GM21526 (cell line): ENCODE results near the gene SEC31A.
"Not testable (repeated sequence)": the region's sequence is repeated elsewhere in the genome, so short reads cannot be mapped to it uniquely, and the experiment has no call there.

Source experiments
- ATAC-seq: cut with Tn5 transposase; IDR thresholded peaks from one replicate; pipeline ENCODE4 v1.9.1; 2021; ENCODE audit warnings: moderate library complexity; ENCODE audit not compliant: unreplicated experiment, low FRiP score

The SEC31A gene

GRCh38 chr4:82839624-82840023 is 51.3 kb downstream of the SEC31A start:
- ATAC-seq, result no peak

- ATAC-seq, result no peak
Observed at GRCh38 chr4:82833696-82834313, 57.1 kb downstream of the SEC31A start.

- ATAC-seq, result not testable (repeated sequence)
Observed at GRCh38 chr4:82833060-82833459, 57.9 kb downstream of the SEC31A start.

- ATAC-seq, result no peak
Observed at GRCh38 chr4:82825425-82825824, 65.5 kb downstream of the SEC31A start.

DNA sequence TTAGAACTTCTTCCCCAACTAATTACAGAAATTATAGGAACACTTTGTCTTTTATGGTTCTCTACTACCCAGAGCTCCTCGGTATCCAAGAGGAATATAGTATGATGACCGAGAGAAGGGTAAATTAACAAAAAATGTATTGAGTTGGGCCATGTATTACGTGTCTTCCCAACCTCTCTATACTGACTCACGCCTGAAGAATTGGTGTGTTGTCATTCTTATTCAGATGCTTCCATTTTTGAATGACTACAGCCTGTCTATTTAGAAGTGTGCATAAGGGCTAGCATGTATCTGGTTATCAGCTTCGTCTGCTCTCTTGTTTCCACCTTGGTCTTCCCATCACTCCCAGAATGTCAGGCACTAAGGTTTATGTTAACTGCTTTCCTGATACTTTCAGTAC is 67.9 kb downstream of the SEC31A start:
- no peak for ATAC-seq

GRCh38 chr4:82820689-82821088 is 70.3 kb downstream of the SEC31A start:
- ATAC-seq, result no peak

GRCh38 chr4:82818664-82819662 is 72.0 kb downstream of the SEC31A start:
- ATAC-seq, result no peak

DNA sequence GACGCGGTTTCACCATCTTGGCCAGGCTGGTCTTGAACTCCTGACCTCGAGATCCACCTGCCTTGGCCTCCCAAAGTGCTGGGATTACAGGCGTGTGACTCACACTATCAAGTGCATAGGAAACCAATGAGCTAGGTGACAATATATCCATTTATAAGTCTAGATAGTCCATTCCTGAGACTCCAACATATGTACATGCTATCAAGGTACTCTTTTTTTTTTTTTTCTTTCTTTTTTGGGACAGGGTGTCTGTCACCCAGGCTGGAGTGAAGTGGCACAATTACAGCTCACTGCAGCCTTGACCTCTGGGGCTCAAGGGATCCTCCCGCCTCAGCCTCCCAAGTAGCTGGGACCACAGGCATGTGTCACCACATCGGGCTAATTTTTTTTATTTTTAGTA is 74.1 kb downstream of the SEC31A start:
- not testable (repeated sequence) for ATAC-seq

- no peak for ATAC-seq
Observed at GRCh38 chr4:82814034-82814433, 76.9 kb downstream of the SEC31A start.

- no peak for ATAC-seq
Observed at GRCh38 chr4:82811838-82812341, 79.1 kb downstream of the SEC31A start.

DNA sequence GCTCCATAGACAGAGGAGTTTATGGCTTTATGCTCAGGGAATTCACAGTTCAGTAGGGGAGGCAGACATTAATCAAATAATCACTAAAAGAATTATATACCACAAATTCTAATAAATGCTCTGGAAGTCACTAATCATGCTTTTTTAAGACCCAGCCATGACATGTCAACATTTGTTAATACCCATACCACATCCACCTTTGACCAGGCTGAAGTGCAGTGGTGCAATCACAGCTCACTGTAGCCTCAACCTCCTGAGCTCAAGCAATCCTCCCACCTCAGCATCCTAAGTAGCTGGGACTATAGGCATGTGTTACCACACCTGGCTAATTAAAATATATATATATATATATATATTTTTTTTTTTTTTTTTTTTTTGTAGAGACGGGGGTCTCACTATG is 79.6 kb downstream of the SEC31A start:
- ATAC-seq, result no peak

DNA sequence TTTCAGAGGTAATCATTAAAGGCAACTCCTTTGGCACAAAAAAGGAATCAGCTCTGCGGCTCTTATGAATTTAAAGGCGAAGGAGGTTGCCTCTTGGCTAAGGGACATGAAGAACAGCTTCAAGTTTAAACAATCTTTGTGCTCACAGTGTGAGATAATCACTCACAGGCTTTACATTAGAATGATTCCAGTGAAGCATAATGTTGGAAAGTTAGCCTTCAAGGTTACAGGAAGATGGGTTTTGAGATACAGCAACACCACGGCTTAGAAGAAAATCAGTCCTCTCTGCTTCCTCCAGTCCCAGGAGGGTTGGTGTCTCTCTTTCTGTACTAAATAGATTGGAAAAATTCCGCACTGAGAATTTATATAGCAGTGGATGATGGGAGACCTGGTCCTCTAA is 80.8 kb downstream of the SEC31A start:
- no peak for ATAC-seq

DNA sequence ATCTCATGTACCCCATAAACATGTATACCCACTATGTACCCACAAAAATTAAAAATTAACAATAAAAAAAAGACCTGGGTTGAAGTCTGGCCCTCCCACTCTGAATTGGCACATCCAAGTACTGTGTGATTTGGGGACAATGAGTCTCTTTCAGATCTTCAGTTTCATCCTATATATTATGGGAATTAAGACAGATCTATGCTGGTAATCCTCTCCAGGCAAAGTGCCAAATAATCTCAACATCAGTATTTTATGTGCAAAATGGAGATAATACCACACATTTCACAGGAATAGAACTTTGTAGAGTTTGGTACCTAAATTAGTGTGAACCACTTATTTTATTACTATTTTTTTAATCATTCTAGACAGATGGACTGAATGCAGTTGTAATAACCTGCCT is 81.3 kb downstream of the SEC31A start:
- no peak for ATAC-seq

GRCh38 chr4:82803746-82804145 is 87.2 kb downstream of the SEC31A start:
- no peak for ATAC-seq

DNA sequence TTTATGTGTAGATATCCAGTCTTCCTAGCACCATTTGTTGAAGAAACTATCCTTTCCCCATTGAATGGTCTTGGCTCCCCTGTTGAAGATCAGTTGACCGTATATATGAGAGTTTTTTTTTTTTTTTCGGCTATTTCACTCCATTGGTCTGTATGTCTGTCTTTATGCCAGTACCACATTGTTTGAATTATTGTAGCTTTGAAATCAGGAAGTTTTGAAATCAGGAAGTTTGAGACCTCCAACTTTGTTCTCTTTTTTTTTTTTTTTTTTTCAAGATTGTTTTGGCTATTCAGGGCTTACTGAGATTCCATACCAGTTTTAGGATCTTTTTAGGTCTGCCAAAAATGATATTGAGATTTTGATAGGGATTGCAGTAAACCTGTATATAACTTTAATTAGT is 88.0 kb downstream of the SEC31A start:
- no peak for ATAC-seq

DNA sequence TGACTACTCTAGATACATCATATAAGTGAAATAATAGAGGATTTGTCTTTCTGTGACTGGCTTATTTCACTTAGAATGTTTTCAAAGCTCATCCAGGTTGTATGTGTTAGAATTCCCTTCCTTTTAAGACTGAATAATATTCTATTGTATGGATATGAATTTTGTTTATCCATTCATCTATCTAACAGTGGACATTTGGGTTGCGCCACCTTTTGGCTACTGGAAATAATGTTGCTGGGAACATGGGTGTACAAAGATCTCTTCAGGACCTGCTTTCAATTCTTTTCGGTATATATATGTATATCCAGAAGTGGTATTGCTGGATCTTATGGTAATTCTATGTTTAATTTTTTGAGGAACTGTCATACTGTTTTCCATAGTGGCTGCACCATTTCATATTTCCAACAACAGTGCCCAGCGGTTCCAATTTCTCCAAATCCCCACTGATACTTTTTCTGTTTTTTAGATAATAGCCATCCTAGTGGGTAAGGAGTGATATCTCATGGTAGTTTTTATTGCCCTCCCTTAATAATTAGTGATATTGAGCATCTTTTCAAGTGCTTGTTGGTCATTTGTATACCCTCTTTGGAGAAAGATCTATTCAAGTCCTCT is 88.9 kb downstream of the SEC31A start:
- ATAC-seq, result no peak

- ATAC-seq, result no peak
Observed at GRCh38 chr4:82799006-82799881, 91.7 kb downstream of the SEC31A start.

DNA sequence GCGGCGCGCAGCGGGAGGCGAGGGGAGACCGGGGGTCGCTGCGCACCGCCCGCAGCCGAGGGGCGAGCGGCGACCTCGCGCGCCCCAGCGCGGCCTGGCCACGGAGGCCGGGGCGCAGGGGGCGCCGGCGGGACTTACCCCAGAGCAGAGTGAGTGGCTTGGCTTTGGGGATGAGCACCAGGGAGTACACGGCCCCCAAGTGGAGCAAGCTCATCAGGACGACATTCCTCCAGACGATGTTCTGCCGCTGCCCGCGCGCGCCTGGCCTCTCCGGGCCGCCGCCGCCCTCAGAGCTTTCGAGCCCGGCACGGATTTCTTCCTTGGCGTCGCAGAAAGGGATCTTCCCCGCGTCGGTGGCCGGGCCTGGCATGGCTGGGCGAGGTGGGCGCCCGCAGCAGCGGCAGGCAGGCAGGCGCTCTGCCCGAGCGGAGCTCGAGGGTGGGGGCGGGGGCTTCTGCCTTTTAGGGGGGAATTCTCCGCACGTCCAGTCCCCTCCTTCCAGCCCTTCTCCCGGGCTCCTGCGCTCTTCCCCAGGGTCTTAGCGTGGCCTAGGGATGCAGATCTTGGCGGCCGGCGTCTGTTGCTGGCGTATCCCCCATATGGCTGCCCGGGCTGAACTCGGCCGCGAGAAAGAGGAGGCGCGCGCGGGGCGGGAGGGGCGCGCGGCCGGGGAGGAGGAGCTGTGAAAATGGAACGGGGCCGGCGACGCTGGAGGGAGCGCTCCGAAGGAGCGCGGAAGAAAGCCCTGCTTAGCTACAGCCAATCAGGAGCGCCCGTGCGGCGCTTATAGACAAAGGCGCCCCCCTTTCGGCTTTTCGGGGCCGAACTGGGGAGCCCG is 92.6 kb downstream of the SEC31A start, which contains the start of gene SCD5:
Gene SCD5 (minus strand): TSS at position 629 of the 838 bp plus-strand sequence. CDS start 259 bp downstream, at position 370.
- ATAC-seq, result peak; percentile 95

- ATAC-seq, result no peak
Observed at GRCh38 chr4:82797405-82798111, 93.4 kb downstream of the SEC31A start.
